SJCRH30 (cell line): ENCODE measurements around the gene PCCA. TPM values are rescaled to one million over a fixed set of nuclear protein-coding genes. Genes with fewer than 3 reads are reported as not detected.
"Not testable (repeated sequence)": the region's sequence is repeated elsewhere in the genome, so short reads cannot be mapped to it uniquely, and the experiment has no call there.

Experiments
- DNase-seq, 2 experiments: peaks; one replicate each; pipeline ENCODE4 v3.0.0-alpha.2; 2015 to 2020
- H3K27ac ChIP-seq: fragments of 250-450 bp; sonication (Bioruptor Pico); 2 replicates; pipeline ENCODE4 v1.5.1; 2020; ENCODE audit warnings: mild to moderate bottlenecking, moderate library complexity
- H3K27me3 ChIP-seq: fragments of 250-450 bp; sonication (Bioruptor Pico); 2 replicates; pipeline ENCODE4 v1.5.1; 2020; ENCODE audit warnings: mild to moderate bottlenecking, moderate library complexity
- H3K36me3 ChIP-seq: fragments of 250-450 bp; sonication (Bioruptor Pico); 2 replicates; pipeline ENCODE4 v1.5.1; 2020; ENCODE audit warnings: mild to moderate bottlenecking, moderate library complexity
- H3K4me1 ChIP-seq: fragments of 250-450 bp; sonication (Bioruptor Pico); 2 replicates; pipeline ENCODE4 v1.5.1; 2020; ENCODE audit warnings: mild to moderate bottlenecking, moderate library complexity
- H3K4me3 ChIP-seq: fragments of 250-450 bp; sonication (Bioruptor Pico); 2 replicates; pipeline ENCODE4 v1.5.1; 2020; ENCODE audit warnings: mild to moderate bottlenecking, moderate library complexity
- H3K9me3 ChIP-seq: fragments of 250-450 bp; sonication (Bioruptor Pico); replicated peaks from 2 replicates; pipeline ENCODE4 v1.5.1; 2020; ENCODE audit warnings: mild to moderate bottlenecking, moderate library complexity
- total RNA-seq: library from RNA; depleted of rRNA; stranded (reverse); fragments of >200 nt; shearing (Covaris generic); gene quantifications from 2 replicates; pipeline ENCODE4 v1.2.3, GENCODE V29; 2014; rRNA removed

The PCCA gene
- total RNA-seq, 1 experiment from 2014 or later = 23.4 TPM

DNA sequence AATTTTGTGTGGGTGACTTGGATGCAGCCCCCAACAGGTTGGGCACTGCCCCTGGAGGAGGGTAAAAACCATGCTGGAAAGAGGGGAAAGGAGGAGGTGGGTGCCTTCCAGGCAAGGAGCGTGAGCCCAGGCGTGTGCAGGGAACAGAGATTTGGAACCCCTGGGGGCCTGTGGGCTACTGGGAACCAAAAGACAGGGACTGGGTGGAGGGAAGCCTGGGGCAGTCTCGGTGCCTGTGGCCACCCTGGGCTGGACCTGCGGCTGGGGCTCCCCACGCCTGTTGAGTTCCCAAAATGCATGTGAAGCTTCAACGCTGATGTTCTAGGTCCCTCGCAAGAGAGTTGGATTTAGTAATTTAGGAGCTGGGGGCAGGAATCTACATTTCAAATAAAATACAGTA, 474.9 kb downstream of the PCCA start:
- H3K9me3 ChIP-seq = no peaks in the 10 kb centered on the region
- H3K4me3 ChIP-seq = no peak overlapping the region
- no peak overlapping the region for H3K27ac ChIP-seq
- H3K4me1 ChIP-seq = no peaks in the 10 kb centered on the region
- H3K27me3 ChIP-seq = no peaks in the 10 kb centered on the region
- DNase-seq = no peak
- H3K36me3 ChIP-seq = no peaks in the 10 kb centered on the region

DNA sequence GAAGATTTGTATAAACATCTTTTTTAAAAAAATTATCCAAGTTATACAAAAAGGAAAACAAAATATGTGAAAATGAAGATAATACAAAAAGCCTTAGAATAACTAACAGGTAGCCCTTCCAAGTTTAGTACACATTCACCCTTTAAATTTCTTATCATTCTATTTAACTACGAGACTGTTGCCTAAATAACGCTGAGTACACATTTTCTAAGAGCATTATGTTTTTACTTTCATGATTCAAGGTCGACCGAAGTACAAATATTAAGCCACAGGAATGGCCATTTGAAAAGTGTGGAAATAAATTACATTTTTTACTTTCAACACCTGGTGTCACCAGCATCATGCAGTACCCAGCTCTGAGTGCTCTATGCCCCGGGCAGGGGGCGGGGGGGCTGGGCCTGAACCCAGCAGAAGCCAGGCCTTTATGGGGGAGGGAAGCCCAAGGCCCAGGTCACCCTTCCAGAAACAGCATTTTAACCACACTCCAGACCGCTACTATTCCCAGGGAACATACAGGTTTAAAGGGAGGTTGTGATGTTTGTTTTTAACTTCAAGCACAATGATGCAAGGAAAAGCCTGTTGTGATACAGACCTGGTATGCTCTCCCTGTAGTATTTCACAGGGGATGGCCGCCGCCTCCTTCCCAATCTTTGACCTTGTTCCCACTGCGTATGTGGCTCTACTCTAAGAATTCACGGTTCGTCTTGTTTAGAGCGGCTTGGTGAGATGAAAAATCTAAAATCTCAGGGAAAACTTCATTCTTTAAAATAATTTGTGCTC, 475.7 kb downstream of the PCCA start:
- H3K27ac ChIP-seq = no peak overlapping the region
- DNase-seq = no peak
- no peaks in the 10 kb centered on the region for H3K9me3 ChIP-seq

DNA sequence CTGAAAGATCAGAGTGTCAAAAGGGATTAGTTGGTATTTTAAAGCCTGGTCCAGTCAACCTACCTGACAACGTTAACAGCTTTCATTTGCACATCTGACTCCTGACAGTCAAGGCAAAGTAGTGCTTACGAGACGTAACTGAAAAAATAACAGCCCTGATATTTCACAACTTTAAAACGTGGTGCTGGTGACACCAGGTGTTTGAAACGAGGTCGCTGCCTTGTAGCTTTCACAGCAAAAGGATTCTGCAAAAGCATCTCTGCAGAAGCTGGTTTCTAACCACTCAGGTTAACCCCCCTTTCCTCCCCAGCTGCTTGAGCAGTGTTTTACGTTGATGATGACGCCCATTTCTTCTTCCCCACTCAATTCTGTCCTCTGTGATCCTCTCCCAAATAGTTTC, 476.4 kb downstream of the PCCA start:
- H3K27me3 ChIP-seq = no peaks in the 10 kb centered on the region
- no peak overlapping the region for H3K4me3 ChIP-seq
- H3K9me3 ChIP-seq = no peaks in the 10 kb centered on the region
- no peak overlapping the region for H3K27ac ChIP-seq
- DNase-seq = no peak
- no peaks in the 10 kb centered on the region for H3K4me1 ChIP-seq
- no peaks in the 10 kb centered on the region for H3K36me3 ChIP-seq

More for the DNA sequence above, 475.7 kb downstream of the PCCA start:
- H3K4me1 ChIP-seq = no peaks in the 10 kb centered on the region
- H3K27me3 ChIP-seq = no peaks in the 10 kb centered on the region
- no peak overlapping the region for H3K4me3 ChIP-seq
- no peaks in the 10 kb centered on the region for H3K36me3 ChIP-seq

DNA sequence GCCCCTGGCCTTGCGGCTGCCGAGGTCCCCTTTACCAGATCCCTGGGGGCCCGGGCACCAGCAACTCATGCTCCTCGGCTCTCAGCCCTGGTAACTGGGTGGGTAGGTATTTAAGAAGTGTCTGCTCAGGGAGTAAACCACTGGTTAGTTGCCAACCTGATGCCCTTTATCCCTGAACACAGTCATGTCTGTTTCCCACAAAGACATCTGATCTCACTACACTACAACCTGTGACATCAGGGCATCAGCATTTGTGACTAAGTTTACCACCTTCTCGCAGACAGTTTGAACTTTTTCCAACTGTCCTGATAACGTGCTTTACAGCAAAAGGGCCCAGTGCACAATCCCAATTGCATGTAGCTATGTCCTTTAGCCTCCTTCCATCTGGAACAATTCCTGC, 477.6 kb downstream of the PCCA start:
- no peak overlapping the region for H3K27ac ChIP-seq
- H3K9me3 ChIP-seq = no peaks in the 10 kb centered on the region
- no peaks in the 10 kb centered on the region for H3K36me3 ChIP-seq
- H3K27me3 ChIP-seq = no peaks in the 10 kb centered on the region
- no peaks in the 10 kb centered on the region for H3K4me1 ChIP-seq
- H3K4me3 ChIP-seq = no peak overlapping the region
- DNase-seq = no peak

DNA sequence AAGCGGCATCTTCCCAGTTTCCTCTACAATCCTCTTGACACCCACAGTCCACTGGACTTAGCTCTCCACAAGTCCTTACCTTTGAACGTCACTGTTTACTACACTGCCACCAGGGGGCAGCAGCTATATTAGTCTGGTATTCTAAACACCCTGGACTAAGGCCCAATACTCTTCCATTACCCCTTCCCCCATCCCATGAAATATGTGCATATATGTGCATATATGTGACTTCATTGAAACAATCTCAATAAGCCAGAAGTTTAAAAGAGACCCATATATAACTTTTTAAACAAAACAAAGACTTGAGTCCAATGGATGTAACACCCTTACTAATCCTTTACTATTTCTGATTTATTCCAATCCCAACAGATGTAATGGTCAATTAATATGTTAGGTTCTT, 484.2 kb downstream of the PCCA start:
- no peaks in the 10 kb centered on the region for H3K27me3 ChIP-seq
- no peaks in the 10 kb centered on the region for H3K9me3 ChIP-seq
- H3K27ac ChIP-seq = no peak overlapping the region
- no peaks in the 10 kb centered on the region; the same call in 1 of the 2 replicates for H3K4me1 ChIP-seq
- peak; percentile 68 to 86 for DNase-seq
- no peak overlapping the region for H3K4me3 ChIP-seq
- no peaks in the 10 kb centered on the region for H3K36me3 ChIP-seq

DNA sequence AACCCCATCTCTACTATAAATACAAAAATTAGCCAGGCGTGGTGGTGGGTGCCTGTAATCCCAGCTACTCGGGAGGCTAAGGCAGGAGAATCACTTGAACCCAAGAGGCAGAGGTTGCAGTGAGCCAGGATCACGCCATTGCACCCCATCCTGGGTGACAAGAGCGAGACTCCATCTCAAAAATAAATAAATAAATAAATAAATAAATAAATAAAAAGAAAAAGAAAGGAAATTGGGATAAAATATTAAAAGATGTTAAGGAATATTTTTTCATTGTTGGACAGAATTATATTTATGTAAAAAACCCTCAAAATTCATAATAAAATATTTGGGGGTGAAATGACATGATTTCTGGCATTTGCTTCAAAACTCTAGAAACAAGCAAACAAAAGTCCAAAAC, 488.3 kb downstream of the PCCA start:
- not testable (repeated sequence) for H3K27me3 ChIP-seq, H3K27ac ChIP-seq, H3K9me3 ChIP-seq, H3K4me3 ChIP-seq, H3K4me1 ChIP-seq, H3K36me3 ChIP-seq, DNase-seq

Other genes with a start within 250 kb of the PCCA start
- 1.1 and 1.2 TPM in 2 replicates for gene ZIC5, start 117.3 kb upstream of the PCCA start, total RNA-seq
- 2.7 and 3.1 TPM in 2 replicates for gene ZIC2, start 107.3 kb upstream of the PCCA start, total RNA-seq